GM18519 (cell line): ENCODE data around the gene NOC4L.

Source experiments
- ATAC-seq: cut with Tn5 transposase; IDR thresholded peaks from one replicate; pipeline ENCODE4 v1.9.1; 2021; ENCODE audit warnings: mild to moderate bottlenecking, moderate library complexity; ENCODE audit not compliant: unreplicated experiment, low FRiP score

The NOC4L gene

GRCh38 chr12:132166801-132167591, 22.7 kb downstream of the NOC4L start:
- ATAC-seq: no peak

- ATAC-seq: no peak
Observed at GRCh38 chr12:132167611-132168310, 23.5 kb downstream of the NOC4L start.

GRCh38 chr12:132168311-132169031, 24.2 kb downstream of the NOC4L start:
- no peak for ATAC-seq

- ATAC-seq: no peak
Observed at GRCh38 chr12:132169376-132169775, 25.1 kb downstream of the NOC4L start.

GRCh38 chr12:132170094-132170636, 25.9 kb downstream of the NOC4L start:
- ATAC-seq: no peak

- no peak for ATAC-seq
Observed at GRCh38 chr12:132170637-132171292, 26.5 kb downstream of the NOC4L start.

- ATAC-seq: no peak
Observed at GRCh38 chr12:132171293-132171967, 27.2 kb downstream of the NOC4L start.

GRCh38 chr12:132171968-132172521, 27.8 kb downstream of the NOC4L start:
- no peak for ATAC-seq

- ATAC-seq: no peak
Observed at GRCh38 chr12:132172619-132173018, 28.4 kb downstream of the NOC4L start.

- no peak for ATAC-seq
Observed at GRCh38 chr12:132173135-132174014, 29.1 kb downstream of the NOC4L start.

- no peak for ATAC-seq
Observed at GRCh38 chr12:132174015-132174838, 30.0 kb downstream of the NOC4L start.

- ATAC-seq: no peak
Observed at GRCh38 chr12:132174839-132175490, 30.7 kb downstream of the NOC4L start.

- no peak for ATAC-seq
Observed at GRCh38 chr12:132175496-132176384, 31.5 kb downstream of the NOC4L start.

GRCh38 chr12:132176385-132176919, 32.2 kb downstream of the NOC4L start:
- no peak for ATAC-seq

- ATAC-seq: no peak
Observed at GRCh38 chr12:132176920-132177551, 32.8 kb downstream of the NOC4L start.

GRCh38 chr12:132178316-132178715, 34.1 kb downstream of the NOC4L start:
- no peak for ATAC-seq
